Measurements from ENCODE around the gene AKT1.
"Not testable (repeated sequence)": the region's sequence is repeated elsewhere in the genome, so short reads cannot be mapped to it uniquely, and the experiment has no call there.

Gene AKT1

GRCh38 chr14:104818714-104819161 lies 23.2 kb upstream of the AKT1 start:
- DNase-seq (ENCODE audit: low spot score): no peak

- DNase-seq (ENCODE audit: low spot score): no peak
Measured at GRCh38 chr14:104817930-104818713, 22.6 kb upstream of the AKT1 start.

GRCh38 chr14:104816616-104816884 lies 21.0 kb upstream of the AKT1 start:
- DNase-seq (ENCODE audit: low spot score): no peak

- DNase-seq (ENCODE audit: low spot score): not testable (repeated sequence)
Measured at GRCh38 chr14:104814701-104815100, 19.2 kb upstream of the AKT1 start.

- no peak for DNase-seq (ENCODE audit: low spot score)
Measured at GRCh38 chr14:104813286-104813685, 17.7 kb upstream of the AKT1 start.

- DNase-seq (ENCODE audit: low spot score): no peak
Measured at GRCh38 chr14:104810316-104810715, 14.8 kb upstream of the AKT1 start.

- DNase-seq (ENCODE audit: low spot score): no peak
Measured at GRCh38 chr14:104808456-104808855, 12.9 kb upstream of the AKT1 start.

- DNase-seq (ENCODE audit: low spot score): no peak
Measured at GRCh38 chr14:104806625-104807465, 11.3 kb upstream of the AKT1 start.

GRCh38 chr14:104805941-104806624 lies 10.5 kb upstream of the AKT1 start:
- DNase-seq (ENCODE audit: low spot score): no peak

- DNase-seq (ENCODE audit: low spot score): peak; percentile 88
Measured at GRCh38 chr14:104805326-104805678, 9.8 kb upstream of the AKT1 start.

GRCh38 chr14:104804481-104805325 lies 9.2 kb upstream of the AKT1 start:
- peak; percentile 6 for DNase-seq (ENCODE audit: low spot score)

GRCh38 chr14:104803912-104804410 lies 8.4 kb upstream of the AKT1 start:
- peak; percentile 4 for DNase-seq (ENCODE audit: low spot score)

- DNase-seq (ENCODE audit: low spot score): no peak
Measured at GRCh38 chr14:104803280-104803911, 7.8 kb upstream of the AKT1 start.

- DNase-seq (ENCODE audit: low spot score): no peak
Measured at GRCh38 chr14:104802394-104803184, 7.0 kb upstream of the AKT1 start.

- DNase-seq (ENCODE audit: low spot score): no peak
Measured at GRCh38 chr14:104801520-104802393, 6.2 kb upstream of the AKT1 start.

GRCh38 chr14:104800771-104801519 lies 5.4 kb upstream of the AKT1 start, which contains the start of gene ZBTB42:
Gene ZBTB42, plus strand, starts transcription at chr14:104801101. Its CDS starts 97 bp downstream, at chr14:104801198.
- DNase-seq (ENCODE audit: low spot score): peak; percentile 75

- DNase-seq (ENCODE audit: low spot score): peak; percentile 93
Measured at GRCh38 chr14:104800015-104800770, 4.6 kb upstream of the AKT1 start.
